Adipose tissue (tissue), 3 donors: ENCODE measurements around the gene INO80. TPM values are rescaled to one million over a fixed set of nuclear protein-coding genes. Genes with fewer than 3 reads are reported as not detected.
"Not testable (repeated sequence)": the region's sequence is repeated elsewhere in the genome, so short reads cannot be mapped to it uniquely, and the experiment has no call there.

Source experiments
- H3K27ac ChIP-seq: one replicate; pipeline ENCODE4 v1.5.1; 2013; ENCODE audit warnings: low read depth, low read length
- WGBS, 3 donors: extraction: QIAGEN DNeasy Blood & Tissue Kit; methylation state at CpG; one replicate each; pipeline ENCODE4 v1.1.7; 2013; 5-methylcytosine and 5-hydroxymethylcytosine counted together
- polyA plus RNA-seq, 3 donors: library from polyadenylated mRNA; stranded (reverse); fragments of 200-250 nt; gene quantifications; one replicate each; pipeline ENCODE4 v1.2.3, GENCODE V29; 2013
- donor health status: healthy with polysubstance abuse.
- donor health status: Bipolar disorder and iron deficiency.
- donor health status: healthy.

Gene INO80
- polyA plus RNA-seq, 3 donors, result 7.5 to 17.5 (median 13.4) TPM

- 95% methylated on average over 5 of the region's 5 CpGs for WGBS, 3 donors
- no peak overlapping the region for H3K27ac ChIP-seq
Observed at GRCh38 chr15:40984406-40984805, 131.7 kb downstream of the INO80 start.

DNA sequence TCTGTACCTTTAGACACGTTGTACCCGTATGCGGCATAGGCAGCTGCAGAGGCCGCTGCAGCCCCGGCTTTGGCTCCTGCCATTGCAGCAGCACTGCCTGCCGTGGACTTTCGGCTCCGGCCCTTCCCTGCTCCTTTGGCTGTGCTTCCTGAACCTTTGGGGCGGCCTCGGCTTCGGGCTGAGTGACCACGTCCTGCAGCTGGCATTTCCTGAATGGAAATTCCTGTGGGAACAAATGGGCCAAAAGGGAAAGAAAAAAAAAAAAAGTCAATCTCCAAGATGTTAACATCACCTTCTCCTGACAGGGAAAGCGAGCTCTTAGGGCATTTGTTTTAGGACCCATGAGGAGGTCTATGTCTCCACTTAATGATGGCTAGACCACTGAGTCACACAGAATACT is 133.2 kb downstream of the INO80 start:
- WGBS, 3 donors, result 79 to 82% (median 82%) methylated on average over 13 of the region's 13 CpGs
- no peak overlapping the region for H3K27ac ChIP-seq

- WGBS, 3 donors, result 53 to 81% (median 64%) methylated on average over 3 of the region's 3 CpGs
Observed at GRCh38 chr15:40981186-40981585, 134.9 kb downstream of the INO80 start.

GRCh38 chr15:40978562-40978961 is 137.5 kb downstream of the INO80 start:
- 91 to 97% (median 97%) methylated on average over 4 of the region's 4 CpGs for WGBS, 3 donors

More at GRCh38 chr15:40981186-40981585, 134.9 kb downstream of the INO80 start:
- no peak overlapping the region for H3K27ac ChIP-seq

GRCh38 chr15:40978141-40978540 is 137.9 kb downstream of the INO80 start:
- WGBS, 3 donors, result 64 to 93% (median 91%) methylated on average over 2 of the region's 2 CpGs
- H3K27ac ChIP-seq, result no peak overlapping the region

More at GRCh38 chr15:40978562-40978961, 137.5 kb downstream of the INO80 start:
- H3K27ac ChIP-seq, result no peak overlapping the region

GRCh38 chr15:40976819-40977218 is 139.3 kb downstream of the INO80 start:
- 66 to 82% (median 70%) methylated on average over 7 of the region's 7 CpGs for whole genome bisulfite sequencing, 3 donors
- no peak overlapping the region for H3K27ac ChIP-seq

GRCh38 chr15:40974879-40975278 is 141.2 kb downstream of the INO80 start:
- no peak overlapping the region for H3K27ac ChIP-seq
- 61 to 88% (median 84%) methylated on average over 4 of the region's 4 CpGs for WGBS, 3 donors

- no peak overlapping the region for H3K27ac ChIP-seq
- 80 to 96% (median 82%) methylated on average over 8 of the region's 8 CpGs for WGBS, 3 donors
Observed at GRCh38 chr15:40969363-40969762, 146.7 kb downstream of the INO80 start.

GRCh38 chr15:40968290-40969085 is 147.6 kb downstream of the INO80 start:
- WGBS, 3 donors, result 74 to 78% (median 76%) methylated on average over 7 of the region's 7 CpGs
- no peak overlapping the region for H3K27ac ChIP-seq

DNA sequence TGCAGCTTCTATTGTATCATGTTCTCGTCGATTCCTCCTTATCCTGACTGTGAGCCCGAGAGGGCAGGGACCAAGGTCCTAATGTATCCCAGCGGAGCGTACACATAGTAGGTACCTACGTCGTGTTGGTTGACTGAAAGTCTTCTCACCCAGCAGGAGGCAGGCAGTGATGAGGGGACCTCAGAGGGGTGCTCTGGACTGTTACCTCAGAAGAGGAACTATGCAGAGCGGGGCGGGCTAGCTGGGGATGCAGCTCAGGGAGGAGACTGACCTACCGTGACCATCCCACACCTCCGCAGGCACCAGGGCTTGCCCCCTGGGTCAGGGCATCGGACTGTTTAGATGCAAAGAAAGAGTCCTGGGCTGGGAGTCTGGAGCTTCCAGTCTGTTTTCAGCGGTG is 151.4 kb downstream of the INO80 start:
- WGBS, 3 donors, result 79 to 84% (median 82%) methylated on average over 13 of the region's 13 CpGs
- H3K27ac ChIP-seq, result no peak overlapping the region

DNA sequence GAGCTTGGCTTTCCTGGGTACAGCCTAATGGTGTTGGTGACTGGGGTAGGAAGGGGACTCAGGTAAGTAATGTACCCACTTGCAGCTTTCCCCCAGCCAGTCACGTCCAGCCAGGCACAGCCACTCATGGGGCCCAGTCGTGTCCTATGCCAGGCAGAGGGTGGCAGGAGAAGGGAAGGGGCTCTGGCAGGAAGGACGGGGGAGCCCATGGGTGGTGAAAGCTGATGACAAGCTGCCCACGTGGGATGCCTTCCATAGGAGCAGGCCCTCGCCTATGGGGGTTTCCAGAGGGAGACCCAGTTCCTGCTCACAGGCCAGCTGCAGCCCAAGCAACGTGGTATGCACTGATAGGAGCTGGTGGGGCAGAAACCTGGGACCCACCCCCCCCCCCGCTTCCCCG is 152.1 kb downstream of the INO80 start:
- WGBS, 3 donors, result 85 to 100% (median 89%) methylated on average over 5 to 8 of the region's 8 CpGs
- no peak overlapping the region for H3K27ac ChIP-seq

- H3K27ac ChIP-seq, result no peak overlapping the region
- 94 to 96% (median 95%) methylated on average over 12 of the region's 12 CpGs for WGBS, 3 donors
Observed at GRCh38 chr15:40963201-40963600, 152.9 kb downstream of the INO80 start.

- 93 to 97% (median 93%) methylated on average over 14 of the region's 14 CpGs for WGBS, 3 donors
- not testable (repeated sequence) for H3K27ac ChIP-seq
Observed at GRCh38 chr15:40962317-40962716, 153.8 kb downstream of the INO80 start.

DNA sequence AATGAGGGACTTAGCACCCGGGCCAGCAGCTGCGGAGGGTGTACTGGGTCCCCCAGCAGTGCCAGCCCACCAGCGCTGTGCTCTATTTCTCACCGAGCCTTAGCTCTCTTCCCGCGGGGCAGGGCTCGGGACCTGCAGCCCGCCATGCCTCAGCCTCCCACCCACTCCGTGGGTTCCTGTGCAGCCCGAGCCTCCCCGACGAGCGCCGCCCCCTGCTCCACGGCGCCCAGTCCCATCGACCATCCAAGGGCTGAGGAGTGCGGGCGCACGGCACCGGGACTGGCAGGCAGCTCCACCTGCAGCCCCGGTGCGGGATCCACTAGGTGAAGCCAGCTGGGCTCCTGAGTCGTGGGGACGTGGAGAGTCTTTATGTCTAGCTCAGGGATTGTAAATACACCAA is 154.3 kb downstream of the INO80 start:
- H3K27ac ChIP-seq, result not testable (repeated sequence)
- 91 to 97% (median 93%) methylated on average over 17 to 25 of the region's 25 CpGs for WGBS, 3 donors

DNA sequence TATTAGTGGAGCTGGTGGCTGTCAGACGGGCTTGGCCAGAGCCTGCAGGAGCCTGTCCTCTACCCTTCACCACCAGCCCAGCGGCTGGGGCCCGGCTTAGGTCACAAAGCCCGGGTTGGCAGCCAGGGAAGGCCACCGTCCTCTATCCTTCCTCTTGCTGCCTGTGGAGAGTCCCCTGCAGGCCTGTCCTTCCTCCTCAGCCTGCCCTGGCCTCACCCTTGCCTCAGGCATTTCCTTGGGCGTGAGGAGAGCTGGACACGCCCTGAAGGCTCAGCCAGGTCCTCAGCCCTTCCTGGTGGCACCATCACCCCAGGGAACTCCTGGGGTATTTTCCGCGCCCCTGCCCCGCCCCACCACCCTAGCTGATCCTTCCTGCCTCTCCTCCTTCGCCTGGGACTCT is 155.2 kb downstream of the INO80 start:
- no peak overlapping the region for H3K27ac ChIP-seq

GRCh38 chr15:40960151-40960885 is 155.8 kb downstream of the INO80 start:
- no peak overlapping the region for H3K27ac ChIP-seq
- WGBS, 3 donors, result 91 to 95% (median 92%) methylated on average over 16 of the region's 16 CpGs

More for the DNA sequence above, 155.2 kb downstream of the INO80 start:
- WGBS, 3 donors, result 65 to 96% (median 77%) methylated on average over 10 to 11 of the region's 11 CpGs

DNA sequence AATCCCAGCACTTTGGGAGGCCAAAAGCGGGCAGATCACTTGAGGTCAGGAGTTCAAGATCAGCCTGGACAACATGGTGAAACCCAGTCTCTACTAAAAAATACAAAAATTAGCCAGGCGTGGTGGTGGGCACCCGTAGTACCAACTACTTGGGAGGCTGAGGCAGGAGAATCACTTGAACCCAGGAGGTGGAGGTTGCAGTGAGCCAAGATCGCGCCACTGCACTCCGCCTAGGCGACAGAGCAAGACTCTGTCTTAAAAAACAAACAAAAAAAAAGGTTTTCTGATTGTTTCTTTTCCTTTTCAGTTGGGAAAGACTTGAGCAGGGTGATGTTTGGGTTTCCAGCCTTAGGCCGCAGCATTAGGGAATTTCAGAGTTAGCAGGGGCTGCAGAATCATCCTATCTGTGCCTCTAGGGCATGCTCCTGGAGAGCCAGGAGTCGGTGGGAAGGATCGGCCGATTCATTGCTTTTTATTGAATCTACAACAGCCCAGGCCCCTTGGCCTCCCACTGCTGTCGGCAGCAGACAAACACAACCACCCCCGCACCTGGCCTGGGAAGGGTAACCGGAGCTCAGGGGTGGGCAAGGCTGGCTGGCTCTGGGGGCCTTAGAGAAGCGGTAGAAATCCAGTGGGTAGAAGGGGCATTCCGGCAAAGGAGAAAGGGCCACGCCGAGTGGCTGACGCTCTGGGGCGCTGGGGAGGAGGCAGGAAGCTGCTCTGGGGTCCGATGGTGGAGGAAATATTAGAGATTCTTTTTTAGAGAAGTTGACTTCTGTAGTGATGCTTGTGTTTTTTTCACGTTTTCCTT is 156.5 kb downstream of the INO80 start:
- 75 to 85% (median 83%) methylated on average over 22 of the region's 22 CpGs for WGBS, 3 donors
- no peak overlapping the region for H3K27ac ChIP-seq

- no peak overlapping the region for H3K27ac ChIP-seq
- WGBS, 3 donors, result 86 to 94% (median 93%) methylated on average over 8 of the region's 8 CpGs
Observed at GRCh38 chr15:40958723-40959122, 157.4 kb downstream of the INO80 start.

DNA sequence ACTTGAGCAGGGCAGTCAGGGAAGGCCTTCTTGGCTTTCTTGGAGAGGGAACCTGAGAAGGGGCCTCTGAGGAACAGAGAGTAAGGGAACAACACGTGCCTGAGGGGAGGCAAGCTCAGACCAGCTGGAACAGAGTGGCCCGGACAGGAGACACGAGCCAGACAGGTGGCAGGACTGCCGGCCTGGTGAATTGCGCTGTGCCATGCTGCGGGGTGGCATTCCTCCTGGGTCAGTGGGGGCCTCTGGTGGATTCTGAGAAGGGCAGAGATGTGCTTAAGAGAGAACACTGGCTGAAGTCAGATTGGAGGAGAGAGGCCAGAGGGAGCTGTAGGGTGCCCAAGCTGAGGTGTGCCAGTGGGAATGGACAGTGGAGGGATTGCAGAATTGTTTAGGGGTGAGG is 157.9 kb downstream of the INO80 start:
- H3K27ac ChIP-seq, result no peak overlapping the region
- WGBS, 3 donors, result 87 to 95% (median 89%) methylated on average over 6 of the region's 6 CpGs
